Muscle of arm (tissue), 14 donors: ENCODE measurements around the gene ORC6. TPM values are rescaled to one million over a fixed set of nuclear protein-coding genes. Genes with fewer than 3 reads are reported as not detected.
"Not testable (repeated sequence)": the region's sequence is repeated elsewhere in the genome, so short reads cannot be mapped to it uniquely, and the experiment has no call there.

Experiments used
- DNase-seq: peaks from one replicate; pipeline ENCODE4 v3.0.0-alpha.2; 2013
- long read RNA-seq, 11 donors: transcript quantifications; one replicate each; lab custom pipeline, GENCODE V29; 2026
- polyA plus RNA-seq, 12 donors: library from polyadenylated mRNA; unstranded; fragments of 120-200 nt; gene quantifications; one replicate each; pipeline ENCODE4 v1.2.1, GENCODE V29; 2013; ENCODE audit not compliant: insufficient read length in 12 of 12

ORC6 gene
- polyA plus RNA-seq, result 10 to 100 TPM in 9 of 12 donors, 1 to 10 TPM in 2, not detected in 1; 5.9 to 28.6 (median 12.4) TPM
- long read RNA-seq, donor 1, partial matches to known transcripts, result 0 of 3 reads
- long read RNA-seq, donor 1, other reads (novel, unspliced or antisense), result 0 of 3 reads
- long read RNA-seq, donor 2, partial matches to known transcripts, result 0 of 1 reads
- long read RNA-seq, donor 2, other reads (novel, unspliced or antisense), result 0 of 1 reads
- long read RNA-seq, donor 3, partial matches to known transcripts, result 0 of 5 reads
- long read RNA-seq, donor 3, other reads (novel, unspliced or antisense), result 0 of 5 reads
- long read RNA-seq, donor 4, partial matches to known transcripts, result 0 of 2 reads
- long read RNA-seq, donor 4, other reads (novel, unspliced or antisense), result 0 of 2 reads
- long read RNA-seq, donor 5, partial matches to known transcripts, result 0 of 7 reads
- long read RNA-seq, donor 5, other reads (novel, unspliced or antisense), result 0 of 7 reads
- long read RNA-seq, donor 6, result 0 reads
- long read RNA-seq, donor 7, partial matches to known transcripts, result 0 of 3 reads
- long read RNA-seq, donor 7, other reads (novel, unspliced or antisense), result 0 of 3 reads
- long read RNA-seq, donor 8, partial matches to known transcripts, result 0 of 2 reads
- long read RNA-seq, donor 8, other reads (novel, unspliced or antisense), result 0 of 2 reads
- long read RNA-seq, donor 9, partial matches to known transcripts, result 0 of 4 reads
- long read RNA-seq, donor 9, other reads (novel, unspliced or antisense), result 0 of 4 reads
- long read RNA-seq, donor 10, partial matches to known transcripts, result 0 of 1 reads
- long read RNA-seq, donor 10, other reads (novel, unspliced or antisense), result 0 of 1 reads
- long read RNA-seq, donor 11, partial matches to known transcripts, result 0 of 3 reads
- long read RNA-seq, donor 11, other reads (novel, unspliced or antisense), result 0 of 3 reads

GRCh38 chr16:46689365-46690280 lies at the start of gene ORC6:
ORC6 (plus strand) TSS chr16:46689659; CDS start chr16:46689706, 47 bp downstream.
- DNase-seq, result peak; percentile 98

GRCh38 chr16:46648656-46649055 lies 40.8 kb upstream of the ORC6 start:
- no peak for DNase-seq

GRCh38 chr16:46649588-46650253 lies 39.7 kb upstream of the ORC6 start:
- DNase-seq, result peak; percentile 77

GRCh38 chr16:46650254-46650623 lies 39.2 kb upstream of the ORC6 start:
- peak; percentile 57 for DNase-seq

GRCh38 chr16:46651305-46651704 lies 38.2 kb upstream of the ORC6 start:
- no peak for DNase-seq

GRCh38 chr16:46658925-46659324 lies 30.5 kb upstream of the ORC6 start:
- DNase-seq, result no peak

GRCh38 chr16:46662123-46662522 lies 27.3 kb upstream of the ORC6 start:
- no peak for DNase-seq

- peak; percentile 16 for DNase-seq
These were observed 16.0 kb upstream of the ORC6 start for GRCh38 chr16:46673320-46674013.

- not testable (repeated sequence) for DNase-seq
These were observed 11.5 kb upstream of the ORC6 start for GRCh38 chr16:46677943-46678342.

- DNase-seq, result not testable (repeated sequence)
These were observed 7.6 kb upstream of the ORC6 start for GRCh38 chr16:46681867-46682266.

GRCh38 chr16:46686815-46687473 lies 2.5 kb upstream of the ORC6 start:
- no peak for DNase-seq

GRCh38 chr16:46687486-46687885 lies 2.0 kb upstream of the ORC6 start:
- no peak for DNase-seq

- DNase-seq, result peak; percentile 45
These were observed 1.3 kb upstream of the ORC6 start for GRCh38 chr16:46688101-46688653.

GRCh38 chr16:46688654-46689364 lies 650 bp upstream of the ORC6 start, which contains the start of gene VPS35:
VPS35 (minus strand) TSS chr16:46689178; CDS start chr16:46689133, 45 bp downstream.
- no peak for DNase-seq

GRCh38 chr16:46690281-46691178 lies 1.1 kb downstream of the ORC6 start:
- DNase-seq, result no peak

- DNase-seq, result no peak
These were observed 2.3 kb downstream of the ORC6 start for GRCh38 chr16:46691726-46692125.

GRCh38 chr16:46693598-46693997 lies 4.1 kb downstream of the ORC6 start:
- no peak for DNase-seq

- DNase-seq, result no peak
These were observed 6.5 kb downstream of the ORC6 start for GRCh38 chr16:46695937-46696336.
